OCI-M2 (cell line): ENCODE data around the gene C4orf50.
"Not testable (repeated sequence)": the region's sequence is repeated elsewhere in the genome, so short reads cannot be mapped to it uniquely, and the experiment has no call there.

Experiments
- DNase-seq: peaks from one replicate; lab custom pipeline; 2025; ENCODE audit not compliant: unreplicated experiment; lab: John Stamatoyannopoulos, UW

The C4orf50 gene

DNA sequence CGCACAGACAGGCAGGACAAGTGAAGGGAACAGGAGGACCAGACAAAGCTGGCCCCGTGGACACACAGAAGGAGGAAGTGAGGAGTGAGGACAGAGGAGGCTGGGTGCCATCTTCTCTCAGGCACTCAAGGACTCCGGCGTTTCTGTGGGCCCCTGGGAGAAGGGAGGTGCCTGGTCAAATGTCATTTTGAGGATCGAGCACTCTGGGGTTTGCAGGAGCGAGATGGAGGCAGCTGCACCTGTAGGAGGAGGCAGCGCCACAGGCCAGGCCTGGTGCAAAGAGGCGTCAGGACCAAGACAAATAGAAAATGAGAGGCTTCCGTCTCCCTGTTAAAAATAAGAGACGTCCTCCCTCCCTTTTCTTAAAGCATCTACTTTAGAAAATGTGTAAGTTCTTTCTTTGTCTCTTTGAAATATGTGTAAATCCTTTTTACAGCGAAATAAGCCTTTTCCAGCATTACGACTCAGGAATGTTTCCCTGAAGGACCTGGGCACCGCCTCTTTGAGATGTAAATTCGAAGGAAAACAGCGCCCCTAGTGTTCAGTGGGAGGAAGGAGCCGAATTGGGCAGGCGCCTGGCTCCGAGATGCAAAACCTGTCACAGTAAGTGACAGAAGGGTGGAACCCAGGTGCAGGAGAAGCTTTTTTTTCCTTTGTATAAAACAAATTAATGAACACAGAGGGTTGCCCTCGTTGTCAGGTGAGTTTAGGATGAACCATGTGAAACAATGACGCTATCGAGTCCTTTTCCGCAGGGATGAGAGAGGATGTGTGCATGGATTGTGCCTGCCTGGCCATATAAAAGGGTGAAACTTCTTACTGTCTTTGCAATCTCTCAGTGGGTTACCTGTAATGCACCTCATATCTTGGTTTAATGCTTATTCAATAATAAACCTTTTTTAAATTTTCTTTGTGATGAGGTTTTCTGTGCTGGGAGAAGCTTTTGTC, 1.4 kb upstream of the C4orf50 start:
- no peak for DNase-seq

DNA sequence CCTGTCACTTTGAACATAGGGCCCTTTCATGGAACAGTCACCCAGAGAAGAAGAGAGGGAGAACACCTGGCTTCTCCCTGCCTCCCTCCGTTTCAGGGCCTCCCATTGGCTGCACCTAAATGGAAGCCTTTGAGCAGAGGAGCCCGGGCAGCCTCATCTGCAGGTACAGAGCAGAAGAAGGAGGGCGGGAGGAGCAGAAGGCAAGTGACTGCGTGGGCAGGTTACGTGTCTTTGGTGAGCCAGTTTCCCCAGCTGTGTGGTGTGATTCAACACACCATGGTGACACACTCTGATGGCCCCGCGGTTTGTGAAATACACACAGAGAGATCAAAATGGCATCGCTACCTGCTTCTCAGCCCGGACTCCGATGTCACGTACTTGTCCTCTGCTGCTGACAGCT, 431 bp downstream of the C4orf50 start:
- DNase-seq, result no peak

DNA sequence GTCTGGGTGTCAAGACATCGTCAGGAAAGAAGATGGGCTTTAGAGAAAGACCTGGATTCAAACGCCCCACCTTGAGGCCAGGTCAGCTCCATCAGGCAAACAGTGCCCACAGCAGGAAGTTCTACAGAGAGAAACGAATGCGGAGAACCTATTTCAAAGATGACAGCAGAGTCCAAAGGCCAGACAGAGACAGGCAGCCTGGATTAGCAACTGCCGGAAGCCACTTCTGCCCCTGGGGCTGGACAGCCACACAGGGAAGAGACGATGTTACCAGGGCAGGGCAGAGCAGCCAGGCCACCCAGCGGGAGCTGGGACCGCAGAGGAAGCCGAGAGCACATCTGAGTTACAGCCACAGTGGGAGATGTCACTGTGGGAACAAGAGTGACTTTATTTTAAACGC, 1.2 kb downstream of the C4orf50 start:
- no peak for DNase-seq

DNA sequence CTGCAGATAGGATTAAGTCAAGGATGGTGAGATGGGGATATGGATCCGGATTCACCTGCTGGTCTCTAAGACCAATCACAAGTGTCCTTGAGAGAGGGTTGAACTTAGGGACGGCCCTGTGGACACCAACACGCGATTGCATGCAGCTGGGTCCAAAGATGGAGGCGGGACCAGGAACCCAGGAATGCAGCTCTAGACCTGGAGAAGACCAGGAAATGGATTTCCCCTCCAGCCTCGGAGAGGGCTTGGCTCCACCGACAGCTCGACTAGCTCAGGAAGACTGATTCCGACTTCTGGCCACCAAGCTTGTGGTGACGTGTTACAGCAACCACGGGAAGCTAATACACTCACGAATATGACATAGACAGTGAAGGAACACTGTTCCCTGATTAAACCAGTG, 4.7 kb downstream of the C4orf50 start:
- no peak for DNase-seq

DNA sequence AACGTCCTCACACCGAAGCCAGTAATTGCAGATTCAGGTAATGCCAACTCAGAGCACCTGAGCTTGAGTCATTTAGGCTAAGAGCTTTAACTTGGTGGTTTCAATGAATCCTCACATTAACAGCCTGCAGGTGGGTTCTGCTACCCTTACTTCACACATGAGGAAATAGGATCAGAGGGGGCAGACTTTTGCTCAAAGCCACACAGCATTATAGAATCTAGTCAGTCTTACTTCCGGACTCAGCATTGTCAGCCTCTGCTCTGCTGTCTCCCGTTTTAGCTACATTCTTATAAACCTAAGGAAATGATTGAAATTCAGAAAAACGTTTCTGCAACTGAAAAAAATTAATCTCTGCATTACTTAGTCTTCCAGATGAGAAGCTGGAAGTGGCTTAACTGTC, 6.0 kb downstream of the C4orf50 start:
- no peak for DNase-seq

DNA sequence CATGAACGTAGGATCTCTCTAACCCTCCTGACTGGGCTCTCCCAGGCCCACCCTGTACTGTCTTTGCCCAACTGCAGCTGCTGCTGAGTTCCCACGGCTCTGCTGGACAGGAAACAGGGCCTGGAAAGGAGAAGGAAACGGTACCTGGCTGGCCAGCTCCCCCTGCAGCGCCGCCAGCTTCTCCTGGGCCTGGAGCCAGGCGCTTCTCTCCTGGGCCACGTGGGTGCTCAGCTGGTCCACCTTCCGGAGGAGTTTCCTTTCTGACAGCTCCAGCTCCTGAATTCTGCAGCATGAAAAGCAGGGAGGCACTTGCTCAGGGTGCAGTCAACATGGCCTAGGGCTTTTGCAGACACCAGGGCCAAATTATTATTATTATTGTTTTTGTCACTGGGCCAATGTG, 6.5 kb downstream of the C4orf50 start:
- no peak for DNase-seq

DNA sequence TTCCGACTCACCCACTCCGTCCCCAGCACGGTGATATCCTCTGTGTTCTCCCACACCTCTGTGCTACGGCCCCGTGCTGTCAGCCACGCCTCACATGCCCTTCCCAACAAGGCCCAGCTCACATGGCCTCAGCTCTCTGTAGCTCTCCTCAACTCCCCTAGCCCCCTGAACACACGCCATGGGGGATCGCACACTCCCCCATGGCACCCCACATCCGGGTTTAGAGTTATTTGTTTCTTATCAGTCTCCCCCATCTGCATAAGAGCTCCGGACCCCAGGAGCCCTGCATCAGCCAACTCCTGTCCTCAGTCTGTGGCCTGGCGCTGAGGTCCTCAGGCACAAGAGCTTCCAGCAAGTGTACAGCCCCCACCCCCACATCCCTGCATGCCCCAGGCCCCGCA, 7.0 kb downstream of the C4orf50 start:
- DNase-seq, result no peak

DNA sequence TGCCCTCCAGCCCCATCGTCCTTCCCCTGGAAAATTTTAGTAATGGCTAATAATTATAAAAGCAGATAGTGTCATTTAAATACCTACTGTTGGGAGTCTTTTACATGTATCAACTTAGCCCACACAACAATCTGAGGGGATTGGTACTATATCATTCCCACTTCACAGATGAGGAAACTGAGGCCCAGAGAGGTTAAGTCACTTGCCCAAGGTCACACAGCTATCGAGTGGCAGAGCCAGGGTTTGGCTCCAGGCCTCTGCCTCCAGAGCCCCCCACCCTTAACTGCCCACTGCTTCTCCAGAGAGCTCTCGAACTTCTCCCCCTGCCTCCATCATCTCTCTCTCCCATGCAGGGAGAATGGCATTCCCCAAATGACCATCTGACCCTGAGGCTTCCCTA, 7.4 kb downstream of the C4orf50 start:
- DNase-seq, result no peak

DNA sequence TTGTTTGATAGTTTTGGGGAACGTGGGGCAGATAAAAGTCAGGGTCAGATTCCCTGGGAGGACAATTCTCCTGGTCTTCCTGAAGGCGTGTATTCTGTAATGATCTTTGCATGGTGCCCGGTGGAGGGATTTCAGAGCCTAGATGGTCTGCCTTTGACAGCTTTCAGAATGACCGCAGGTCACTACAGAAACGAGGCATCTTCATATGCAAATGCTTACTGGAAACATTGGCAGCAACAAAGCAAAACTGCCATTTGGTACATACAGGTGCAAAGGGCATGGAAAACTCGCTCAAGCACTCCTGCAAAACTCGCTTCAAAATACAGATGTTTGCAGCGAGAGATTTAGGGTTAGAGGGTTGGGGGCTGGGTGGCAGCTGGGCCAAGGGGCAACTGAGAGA, 8.8 kb downstream of the C4orf50 start:
- no peak for DNase-seq

DNA sequence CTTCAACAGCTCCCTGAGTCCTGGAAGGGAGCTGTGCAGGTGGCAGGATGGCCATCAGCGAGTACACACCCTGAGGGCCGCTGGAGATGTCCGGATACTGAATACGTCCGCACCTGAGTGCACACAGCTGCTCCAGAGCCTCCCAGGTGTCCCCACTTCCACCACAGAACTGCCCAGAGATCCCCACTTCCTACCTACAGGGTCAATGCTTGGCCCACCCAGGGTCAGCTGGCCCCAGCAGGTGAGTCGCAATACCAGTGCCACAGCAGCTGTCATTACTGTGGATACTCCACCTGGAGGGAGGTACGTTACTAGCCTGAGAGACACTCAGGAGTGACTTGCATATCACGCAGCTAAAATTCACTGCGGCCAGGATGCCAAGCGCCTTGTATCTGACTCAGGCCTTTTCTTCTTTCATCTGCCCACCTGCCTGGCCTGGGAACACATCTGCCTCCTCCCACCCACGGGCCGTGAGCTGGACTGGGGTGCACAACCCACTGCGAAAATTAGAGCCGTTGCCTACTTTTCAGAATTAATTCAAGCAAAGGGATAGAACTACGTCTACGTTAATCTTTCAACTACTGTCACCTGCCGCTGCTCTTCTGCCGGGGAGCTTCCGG, 9.4 kb downstream of the C4orf50 start:
- DNase-seq, result no peak

DNA sequence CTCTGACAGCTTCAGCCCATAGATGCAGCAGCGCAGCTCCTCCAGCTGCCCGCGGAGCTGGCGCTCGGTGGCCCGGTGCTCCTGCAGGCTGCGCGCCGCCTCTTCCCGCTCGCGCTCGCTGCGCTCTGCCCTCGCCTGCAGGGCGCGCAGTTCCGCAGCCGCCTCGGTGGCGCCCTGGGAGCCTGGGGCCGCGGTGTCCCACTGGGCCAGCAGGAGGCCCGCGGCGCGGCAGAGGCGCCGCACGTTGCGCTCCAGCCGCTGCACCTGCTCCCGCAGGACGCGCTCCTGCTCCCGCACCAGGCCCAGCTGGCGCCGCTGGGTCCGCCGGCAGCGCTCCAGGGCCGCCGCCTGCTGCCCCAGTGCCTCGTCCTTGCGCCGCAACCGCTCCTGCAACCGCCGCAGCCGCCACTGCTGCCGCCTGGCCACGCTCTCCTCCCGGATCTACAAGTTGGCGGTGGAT, 10.1 kb downstream of the C4orf50 start:
- DNase-seq, result no peak

DNA sequence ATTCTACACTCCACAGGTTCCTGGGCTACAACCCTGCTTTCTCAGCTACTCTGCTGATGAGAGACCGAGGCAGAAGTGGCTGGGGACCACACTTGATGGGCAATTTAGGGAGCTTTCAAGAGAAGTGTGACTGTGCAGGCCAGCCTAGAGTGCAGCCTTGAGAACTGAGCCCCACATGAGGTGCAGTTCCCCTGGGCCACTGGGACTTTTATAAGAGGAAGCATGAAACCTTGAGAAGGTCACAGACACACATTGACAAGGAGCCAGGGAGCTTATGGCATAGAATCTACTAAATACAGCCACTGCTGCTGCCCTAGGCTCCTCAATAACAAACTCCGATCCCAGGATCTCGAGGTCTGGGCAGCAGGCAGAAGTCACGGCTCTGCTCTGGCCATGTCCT, 13.1 kb downstream of the C4orf50 start:
- no peak for DNase-seq

DNA sequence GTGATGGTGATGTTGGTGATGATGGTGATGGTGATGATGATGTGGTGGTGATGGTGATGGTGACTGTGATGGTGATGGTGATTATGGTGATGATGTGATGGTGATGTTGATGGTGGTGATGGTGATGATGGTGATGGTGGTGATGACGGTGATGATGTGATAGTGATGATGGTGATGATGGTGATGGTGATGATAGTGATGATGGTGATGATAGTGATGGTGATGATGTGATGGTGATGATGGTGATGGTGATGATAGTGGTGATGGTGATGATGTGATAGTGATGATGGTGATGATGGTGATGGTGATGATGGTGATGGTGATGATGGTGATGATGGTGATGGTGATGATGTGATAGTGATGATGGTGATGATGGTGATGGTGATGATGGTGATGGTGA, 14.7 kb downstream of the C4orf50 start:
- not testable (repeated sequence) for DNase-seq

DNA sequence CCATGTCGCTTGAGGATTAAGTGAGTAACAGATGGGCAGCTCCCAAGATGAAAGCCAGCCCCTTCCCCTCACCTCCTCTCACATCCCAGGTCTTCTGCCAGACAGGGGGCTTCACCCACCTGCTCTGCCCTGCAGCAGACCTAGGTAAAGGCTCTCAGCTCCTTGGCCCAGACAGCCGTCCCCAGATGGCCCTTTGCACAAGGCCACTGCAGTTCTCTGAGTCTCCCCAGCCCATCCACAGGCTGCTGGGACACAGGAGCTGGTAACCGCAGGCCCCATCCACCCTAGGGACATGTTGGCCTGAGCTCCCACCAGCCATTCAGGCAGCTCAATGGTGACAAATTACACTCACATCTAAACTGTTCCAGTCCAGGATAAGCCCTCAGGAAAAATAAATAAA, 15.3 kb downstream of the C4orf50 start:
- no peak for DNase-seq

DNA sequence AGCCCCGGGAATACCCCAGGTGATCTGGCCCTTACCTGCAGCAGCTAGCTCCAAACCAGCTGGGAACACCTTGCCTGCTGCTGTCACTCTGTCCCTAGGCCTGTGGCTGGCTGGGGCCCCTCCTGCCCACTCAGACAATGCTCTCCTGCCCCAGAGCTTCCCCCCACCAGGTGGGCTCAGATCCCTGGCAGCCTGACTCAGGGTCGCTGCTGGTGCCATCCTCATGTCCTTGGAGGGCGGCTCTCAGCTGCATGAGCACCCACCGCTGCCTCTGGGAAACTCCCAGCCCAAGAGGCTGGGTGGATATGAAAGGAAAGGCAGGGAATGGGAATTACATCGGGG, 15.8 kb downstream of the C4orf50 start:
- no peak for DNase-seq

DNA sequence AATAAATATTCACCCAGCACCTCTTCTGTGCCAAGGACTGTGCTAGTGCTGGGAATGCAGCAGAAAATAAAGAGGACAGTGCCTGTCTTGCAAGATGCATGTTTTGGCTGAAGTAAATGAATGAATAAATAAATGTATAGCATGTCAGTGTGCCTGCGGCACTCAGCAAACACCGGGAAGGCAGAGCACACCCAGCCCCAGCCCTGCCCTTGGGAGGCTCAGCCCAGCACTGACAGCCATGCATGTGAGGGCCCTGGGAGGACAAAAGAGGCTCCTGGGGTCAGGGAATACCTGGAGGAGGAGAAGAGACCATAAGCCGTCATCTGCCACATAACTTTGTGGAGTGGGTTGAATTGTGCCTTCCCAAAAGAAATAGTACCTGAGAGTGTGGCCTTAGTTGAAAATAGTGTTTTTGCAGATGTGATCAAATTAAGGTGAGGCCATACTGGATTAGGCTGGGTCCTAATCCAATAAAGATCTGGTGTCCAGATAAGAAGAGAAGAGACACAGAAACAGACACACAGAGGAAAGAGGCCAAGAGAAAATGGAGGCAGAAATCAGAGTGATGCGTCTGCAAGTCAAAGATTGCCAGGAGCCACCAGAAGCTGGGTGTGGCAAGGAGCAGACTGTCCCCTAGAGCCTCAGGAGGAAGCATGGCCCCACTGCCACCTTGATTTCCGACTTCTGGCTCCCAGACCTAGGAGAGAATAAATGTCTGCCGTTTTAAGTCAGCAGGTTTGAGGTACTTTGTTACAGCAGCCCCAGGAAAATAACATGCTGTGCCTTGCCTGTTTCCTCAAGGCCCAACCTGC, 16.3 kb downstream of the C4orf50 start:
- no peak for DNase-seq

DNA sequence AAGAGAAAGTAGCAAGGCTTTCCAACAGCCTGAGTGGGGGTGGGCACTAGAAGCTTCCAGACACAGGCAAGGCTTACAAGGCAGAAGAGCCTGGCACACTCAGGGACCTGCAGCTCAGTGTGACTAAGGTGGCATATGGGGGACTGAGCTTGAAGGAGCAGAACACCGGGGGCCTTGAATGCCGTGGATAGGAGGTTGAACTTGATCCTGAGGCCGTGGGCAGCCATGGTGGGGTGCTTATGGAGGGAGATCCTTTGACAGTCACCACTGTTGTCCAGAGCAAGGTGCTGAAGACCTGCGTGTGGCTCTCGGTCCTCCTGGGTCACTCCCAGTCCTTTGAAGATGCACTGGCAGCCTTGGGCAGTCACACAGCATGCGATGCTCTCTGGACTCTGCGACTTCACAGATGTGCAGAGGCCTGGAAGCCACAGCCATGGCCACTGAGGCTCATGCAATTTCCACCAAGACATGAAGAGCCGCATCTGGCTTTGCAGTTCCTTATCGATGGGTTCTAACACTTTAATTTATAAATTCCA, 18.3 kb downstream of the C4orf50 start:
- no peak for DNase-seq

DNA sequence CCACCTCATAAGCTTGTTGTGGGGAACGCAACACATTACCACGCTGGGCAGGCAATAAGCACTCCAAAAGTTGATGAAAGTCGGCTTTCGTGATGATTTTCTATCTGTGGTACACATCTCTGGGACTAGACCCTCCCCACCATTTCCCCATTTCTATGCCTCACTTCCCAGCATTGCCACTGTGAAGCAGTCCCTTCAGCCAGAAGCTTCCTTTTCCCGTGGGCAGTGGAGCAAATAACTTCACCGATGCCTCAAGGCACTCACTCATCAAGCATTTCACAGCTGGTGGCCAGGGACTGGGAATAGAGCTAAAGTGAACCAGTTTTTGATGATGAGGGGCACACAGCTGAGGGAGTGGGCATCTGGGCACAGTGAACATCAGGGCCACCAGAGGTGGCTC, 18.9 kb downstream of the C4orf50 start:
- no peak for DNase-seq

DNA sequence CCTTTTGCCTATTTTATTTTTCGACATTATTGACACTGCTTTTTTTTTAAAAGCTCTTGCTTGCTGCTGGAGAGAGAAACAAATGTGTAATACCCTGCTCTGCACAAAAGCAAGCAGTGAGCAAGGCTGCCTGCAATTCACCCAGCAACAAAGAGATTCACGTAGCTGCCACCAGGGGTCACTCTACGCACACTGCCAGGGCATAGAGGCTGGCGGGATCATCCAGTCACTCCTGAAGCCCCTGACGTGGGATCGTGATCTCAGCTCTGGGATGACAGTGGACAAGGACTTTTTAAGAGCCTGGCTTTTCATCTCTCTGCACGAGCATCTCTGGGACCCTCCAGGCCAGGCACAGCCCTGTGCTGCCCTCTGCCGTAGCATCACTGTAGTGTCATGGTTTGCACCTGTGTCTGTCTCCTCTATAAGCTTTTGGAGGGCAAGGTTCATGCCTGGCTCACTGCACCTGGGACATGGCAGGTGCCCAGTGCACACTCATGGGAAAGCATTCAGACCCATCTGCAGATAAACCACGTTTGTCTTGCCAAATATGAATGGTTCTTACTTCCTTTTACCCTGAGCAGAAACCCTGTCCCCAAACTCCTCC, 19.8 kb downstream of the C4orf50 start:
- DNase-seq, result no peak

DNA sequence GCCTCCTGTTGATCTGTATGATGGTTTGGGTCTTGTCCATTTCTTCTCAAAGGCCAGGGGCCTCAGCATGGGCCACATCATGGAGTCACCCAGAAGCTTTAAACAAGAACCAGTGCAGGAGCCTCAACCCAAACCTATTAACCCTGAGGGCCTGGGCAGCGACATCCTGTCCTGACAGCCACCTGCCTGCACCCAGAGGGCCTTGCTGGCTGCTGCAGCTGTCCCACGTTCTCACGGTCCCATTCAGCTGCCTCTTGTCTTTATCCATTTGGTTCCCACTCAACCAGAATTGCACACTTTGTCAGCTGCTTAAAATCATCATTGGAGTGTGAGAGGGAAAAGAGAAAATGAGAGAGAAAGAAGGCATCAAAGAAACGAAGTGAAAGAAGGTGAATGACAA, 21.6 kb downstream of the C4orf50 start:
- no peak for DNase-seq
